ENCODE results near the gene AK3. TPM values are rescaled to one million over a fixed set of nuclear protein-coding genes. Genes with fewer than 3 reads are reported as not detected.

The AK3 gene
- total and polyA plus RNA-seq, 2 donors (not counting 3 experiments of a cell fraction or from before 2014, with no cell fraction given), result 20.6 to 42.3 TPM

GRCh38 chr9:4689021-4689420, 52.0 kb downstream of the AK3 start:
- H3K27ac ChIP-seq (ENCODE audit: insufficient read depth, low read depth, low read length), result no peak overlapping the region
- H3K4me2 ChIP-seq (ENCODE audit: insufficient read depth, low read length), result no peak overlapping the region
- FAIRE-seq, result no peak

More at GRCh38 chr9:4689021-4689420, 52.0 kb downstream of the AK3 start:
- ChIA-PET CTCF (no interaction called here), POLR2A (no interaction called here)
- Histone ChIP-seq H3K4me1 (ENCODE audit: control insufficient read depth, extremely low read depth, insufficient read depth, low read length) (no peaks in the 10 kb centered on the region), H3K27me3 (ENCODE audit: control insufficient read depth in 2 of 2, insufficient read depth in 2 of 2, low read length in 2 of 2) (no peaks in the 10 kb centered on the region), H4K20me1 (replicated peaks; ENCODE audit: control insufficient read depth, extremely low read depth, insufficient read depth, low read length) (no peaks in the 10 kb centered on the region), H3K79me2 (ENCODE audit: control insufficient read depth, insufficient read depth, low read length) (peaks cover 2% of the 10 kb centered on the region), H2AFZ (ENCODE audit: low read depth, low read length) (no peak overlapping the region), H3K4me3 (replicated peaks in 1 of 3; ENCODE audit: insufficient read depth in 1 of 3, low read depth in 1 of 3, low read length in 3 of 3) (no peak overlapping the region), H3K9me1 (replicated peaks; ENCODE audit: control insufficient read depth, extremely low read depth, insufficient read depth, low read length) (no peaks in the 10 kb centered on the region), H3K9ac (replicated peaks; ENCODE audit: extremely low read depth, insufficient read depth, low read length) (no peak overlapping the region), H3K36me3 (ENCODE audit: control insufficient read depth in 2 of 2, extremely low read depth in 1 of 2, insufficient read depth in 2 of 2, low read length in 2 of 2) (peaks cover 0 to 3% of the 10 kb centered on the region in 2 experiments), H3K9me3 (replicated peaks; ENCODE audit: control insufficient read depth, insufficient read depth, low read length) (no peaks in the 10 kb centered on the region)
- dilution Hi-C loops (cut with MboI; ENCODE audit: extremely low pct_ligation_motif_present, low sequenced_read_pairs), result no loop called here
- intact Hi-C loops (cut with micrococcal nuclease), result no loop called here
- BruUV-seq (replicated peaks), result no TSS peak
- TF ChIP-seq CTCF (IDR thresholded peaks at IDR 0.05; ENCODE audit: extremely low read depth in 1 of 2, insufficient read depth in 1 of 2, low read depth in 1 of 2, low read length in 2 of 2), result no peak
- TF ChIP-seq GATA2 (IDR thresholded peaks at IDR 0.05; ENCODE audit: insufficient read depth, insufficient read length, low read depth, low read length), result no peak
- no peak for TF ChIP-seq POLR2A (IDR thresholded peaks at IDR 0.05; ENCODE audit: low read depth, low read length)
- TF ChIP-seq EZH2 (IDR thresholded peaks at IDR 0.05; ENCODE audit: borderline replicate concordance, low read depth, low read length, severe bottlenecking), result no peak
- no peak for TF ChIP-seq FOS (IDR thresholded peaks at IDR 0.05; ENCODE audit: borderline replicate concordance, insufficient read depth, low read length)
- no peak for TF ChIP-seq JUN (IDR thresholded peaks at IDR 0.05; ENCODE audit: borderline replicate concordance, insufficient read depth, insufficient read length, low read depth)
- no peak for TF ChIP-seq MAX (IDR thresholded peaks at IDR 0.05; ENCODE audit: insufficient read depth, insufficient read length)
- TF ChIP-seq MYC (IDR thresholded peaks at IDR 0.05; ENCODE audit: low read depth, low read length), result no peak
- TF ChIP-seq POLR2AphosphoS5 (IDR thresholded peaks at IDR 0.05; ENCODE audit: insufficient read depth, low read depth, low read length), result no peak
- no peak for DNase-seq (ENCODE audit: low read depth, low spot score)
